AG10803 (cell line): ENCODE data around the gene PAQR8.

ENCODE experiments used
- DNase-seq: peaks from one replicate; pipeline ENCODE4 v3.0.0; 2010; ENCODE audit warnings: low read depth
- H3K4me3 ChIP-seq: 2 replicates; pipeline ENCODE4 v1.5.1; 2011; ENCODE audit warnings: mild to moderate bottlenecking, low read length, control low read depth
- CTCF ChIP-seq: conservative IDR thresholded peaks from 2 replicates; pipeline ENCODE4 v1.5.1; 2011; ENCODE audit warnings: mild to moderate bottlenecking, low read length, control low read depth, inconsistent platforms

PAQR8 gene

GRCh38 chr6:52351879-52352238, 10.1 kb upstream of the PAQR8 start:
- no peak overlapping the region for H3K4me3 ChIP-seq
- no peak for TF ChIP-seq CTCF
- DNase-seq: no peak

- DNase-seq: peak; percentile 97
- no peak for TF ChIP-seq CTCF
- peak overlapping the region; percentile 23 for H3K4me3 ChIP-seq
These were observed 9.5 kb upstream of the PAQR8 start for GRCh38 chr6:52352239-52353018.

GRCh38 chr6:52356017-52356416, 5.9 kb upstream of the PAQR8 start:
- no peak for TF ChIP-seq CTCF
- no peak for DNase-seq
- no peak overlapping the region for H3K4me3 ChIP-seq

GRCh38 chr6:52359403-52359802, 2.5 kb upstream of the PAQR8 start:
- no peak for DNase-seq
- no peak overlapping the region for H3K4me3 ChIP-seq

GRCh38 chr6:52360028-52360427, 1.9 kb upstream of the PAQR8 start:
- H3K4me3 ChIP-seq: no peak overlapping the region
- no peak for TF ChIP-seq CTCF
- no peak for DNase-seq

More at GRCh38 chr6:52359403-52359802, 2.5 kb upstream of the PAQR8 start:
- TF ChIP-seq CTCF: no peak

- no peak for DNase-seq
- no peak for TF ChIP-seq CTCF
- H3K4me3 ChIP-seq: no peak overlapping the region; the same call in 1 of the 2 replicates
These were observed 1.1 kb upstream of the PAQR8 start for GRCh38 chr6:52360601-52361413.
